Measurements from ENCODE around the gene HYAL3.

Gene HYAL3

DNA sequence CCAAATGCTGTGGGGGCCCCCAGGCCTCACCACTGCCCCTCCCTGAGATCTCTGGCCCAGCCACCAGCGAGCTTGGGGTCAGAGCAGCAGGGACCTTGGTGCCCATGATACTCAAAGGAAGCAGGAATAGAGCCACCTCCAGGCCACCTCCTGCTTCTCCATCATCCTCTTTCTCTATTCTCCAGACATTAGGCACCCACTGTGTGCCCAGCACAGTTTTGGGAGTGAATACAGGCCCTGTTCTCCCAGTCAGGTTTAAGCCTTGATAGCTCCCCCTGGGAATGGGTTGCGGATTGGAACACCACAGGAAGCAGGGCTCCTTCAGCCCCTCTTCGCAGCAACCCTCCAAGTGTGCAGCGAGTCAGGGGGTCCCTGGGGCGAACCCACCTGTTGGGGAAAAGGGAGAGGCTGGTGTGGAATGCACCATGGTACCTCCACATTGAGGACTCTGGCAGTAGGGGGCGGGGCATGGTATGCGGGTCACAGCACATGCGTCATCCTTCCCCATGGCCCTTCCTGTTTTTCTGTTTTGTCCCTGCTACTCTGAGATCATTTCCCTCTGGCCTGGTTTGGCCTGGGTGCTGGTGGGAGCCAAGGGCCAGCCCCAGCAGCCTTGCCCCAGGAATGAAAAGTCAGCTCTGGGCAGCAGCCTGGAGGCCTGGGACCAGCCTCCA lies 44.5 kb downstream of the HYAL3 start:
- Histone ChIP-seq H4K20me1 (ENCODE audit: control insufficient read depth, insufficient read depth, low read depth, low read length) (peaks cover 6% of the 10 kb centered on the region; the same call in 1 of the 2 replicates), H3K79me2 (ENCODE audit: control insufficient read depth, low read length) (peaks cover 22% of the 10 kb centered on the region), H3K9me2 (replicated peaks; ENCODE audit: control insufficient read depth, low read length) (no peaks in the 10 kb centered on the region), H3K4me3 (ENCODE audit: low read length) (no peak overlapping the region), H3K27ac (ENCODE audit: low read depth, low read length) (no peak overlapping the region), H3F3A (ENCODE audit: control insufficient read depth, insufficient read depth) (no peaks in the 10 kb centered on the region; the same call in 1 of the 2 replicates), H3K4me2 (ENCODE audit: low read length) (no peak overlapping the region), H3K36me3 (ENCODE audit: control insufficient read depth, low read length) (peaks cover 62% of the 10 kb centered on the region), H3K27me3 (ENCODE audit: control insufficient read depth, low read length) (no peaks in the 10 kb centered on the region), H3K9me3 (ENCODE audit: control insufficient read depth, insufficient read depth, low read length) (no peaks in the 10 kb centered on the region), H3K4me1 (ENCODE audit: control insufficient read depth, low read length) (peaks cover 3% of the 10 kb centered on the region)
- no peak for TF ChIP-seq EZH2phosphoT487 (IDR thresholded peaks at IDR 0.05; ENCODE audit: borderline replicate concordance, low read length)
- TF ChIP-seq CTCF (IDR thresholded peaks at IDR 0.05; ENCODE audit: low read depth, low read length, poor library complexity, severe bottlenecking): no peak

DNA sequence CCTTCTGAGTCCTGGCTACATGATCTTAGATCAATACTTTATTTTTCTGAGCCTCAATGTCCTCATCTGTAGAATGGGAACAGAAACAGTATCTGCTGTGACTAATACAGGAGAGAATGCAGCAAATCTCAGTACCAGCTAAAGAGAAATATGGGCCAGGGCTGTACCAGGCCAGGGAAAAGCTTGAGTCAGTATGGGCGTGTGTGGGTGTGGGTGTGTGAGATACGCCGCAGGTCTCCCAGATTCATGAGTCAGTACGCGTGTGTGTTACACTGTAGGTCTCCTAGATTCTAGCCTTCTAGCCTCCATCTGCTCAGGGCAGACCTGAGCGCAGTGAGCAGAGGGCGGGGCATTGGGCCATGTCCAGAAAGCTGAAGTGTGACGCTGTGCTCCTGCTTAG lies 48.0 kb downstream of the HYAL3 start:
- Histone ChIP-seq H3K36me3 (ENCODE audit: control insufficient read depth, low read length) (peaks cover 56% of the 10 kb centered on the region), H3F3A (ENCODE audit: control insufficient read depth, insufficient read depth) (no peaks in the 10 kb centered on the region; the same call in 1 of the 2 replicates), H3K4me2 (ENCODE audit: low read length) (no peak overlapping the region), H3K79me2 (ENCODE audit: control insufficient read depth, low read length) (peaks cover 57% of the 10 kb centered on the region), H3K9me2 (replicated peaks; ENCODE audit: control insufficient read depth, low read length) (no peaks in the 10 kb centered on the region), H3K4me1 (ENCODE audit: control insufficient read depth, low read length) (peaks cover 21% of the 10 kb centered on the region), H4K20me1 (ENCODE audit: control insufficient read depth, insufficient read depth, low read depth, low read length) (peaks cover 21% of the 10 kb centered on the region; the same call in 1 of the 2 replicates), H3K9me3 (ENCODE audit: control insufficient read depth, insufficient read depth, low read length) (no peaks in the 10 kb centered on the region), H3K27ac (ENCODE audit: low read depth, low read length) (no peak overlapping the region), H3K4me3 (ENCODE audit: low read length) (no peak overlapping the region), H3K27me3 (ENCODE audit: control insufficient read depth, low read length) (no peaks in the 10 kb centered on the region)
- TF ChIP-seq EZH2phosphoT487 (IDR thresholded peaks at IDR 0.05; ENCODE audit: borderline replicate concordance, low read length) (no peak), CTCF (IDR thresholded peaks at IDR 0.05; ENCODE audit: low read depth, low read length, poor library complexity, severe bottlenecking) (no peak)

DNA sequence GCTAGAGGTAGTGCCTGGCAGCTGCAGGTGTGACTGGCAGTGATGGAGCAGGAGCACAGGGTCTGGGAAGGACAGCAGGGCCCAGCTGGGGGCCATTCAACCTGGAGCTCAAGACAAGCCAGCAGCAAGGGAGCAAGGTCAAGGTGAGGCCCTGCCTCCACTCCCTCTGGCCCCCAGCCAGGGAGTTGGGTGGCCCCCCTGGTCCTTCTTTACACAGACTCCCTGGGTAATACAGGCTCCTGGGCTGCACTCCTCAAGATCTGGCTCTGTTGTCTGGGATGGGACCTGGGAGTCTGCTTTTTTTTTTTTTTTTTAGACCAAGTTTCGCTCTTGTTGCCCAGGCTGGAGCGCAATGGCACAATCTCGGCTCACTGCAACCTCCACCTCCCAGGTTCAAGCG lies 48.7 kb downstream of the HYAL3 start:
- TF ChIP-seq CTCF (IDR thresholded peaks at IDR 0.05; ENCODE audit: low read depth, low read length, poor library complexity, severe bottlenecking) (no peak), EZH2phosphoT487 (IDR thresholded peaks at IDR 0.05; ENCODE audit: borderline replicate concordance, low read length) (no peak)
- peaks cover 28% of the 10 kb centered on the region for H3K4me1 ChIP-seq (ENCODE audit: control insufficient read depth, low read length)
- H3K27me3 ChIP-seq (ENCODE audit: control insufficient read depth, low read length): no peaks in the 10 kb centered on the region
- no peak overlapping the region for H3K4me2 ChIP-seq (ENCODE audit: low read length)
- no peaks in the 10 kb centered on the region for H3K9me3 ChIP-seq (ENCODE audit: control insufficient read depth, insufficient read depth, low read length)
- no peaks in the 10 kb centered on the region for H3K9me2 ChIP-seq (replicated peaks; ENCODE audit: control insufficient read depth, low read length)
- H3K79me2 ChIP-seq (ENCODE audit: control insufficient read depth, low read length): peaks cover 64% of the 10 kb centered on the region
- peaks cover 21% of the 10 kb centered on the region; the same call in 1 of the 2 replicates for H4K20me1 ChIP-seq (ENCODE audit: control insufficient read depth, insufficient read depth, low read depth, low read length)
- H3K27ac ChIP-seq (ENCODE audit: low read depth, low read length): no peak overlapping the region
- no peaks in the 10 kb centered on the region for H3F3A ChIP-seq (ENCODE audit: control insufficient read depth, insufficient read depth)
- no peak overlapping the region for H3K4me3 ChIP-seq (ENCODE audit: low read length)
- H3K36me3 ChIP-seq (ENCODE audit: control insufficient read depth, low read length): peaks cover 53% of the 10 kb centered on the region
